Measurements from ENCODE around the gene IGSF9B.

GRCh38 chr11:133889893-133890292, 66.9 kb downstream of the IGSF9B start:
- TF ChIP-seq CTCF (IDR thresholded peaks at IDR 0.05) (no peak), POLR2A (IDR thresholded peaks at IDR 0.05) (no peak)

Measured in adrenal gland (tissue), 5 donors.